Measurements from ENCODE around the gene PPP2R5E. TPM values are rescaled to one million over a fixed set of nuclear protein-coding genes. Genes with fewer than 3 reads are reported as not detected.

The PPP2R5E gene
- total and polyA plus RNA-seq, 5 experiments from 2014 or later = 32.3 to 39.5 (median 33.3) TPM

DNA sequence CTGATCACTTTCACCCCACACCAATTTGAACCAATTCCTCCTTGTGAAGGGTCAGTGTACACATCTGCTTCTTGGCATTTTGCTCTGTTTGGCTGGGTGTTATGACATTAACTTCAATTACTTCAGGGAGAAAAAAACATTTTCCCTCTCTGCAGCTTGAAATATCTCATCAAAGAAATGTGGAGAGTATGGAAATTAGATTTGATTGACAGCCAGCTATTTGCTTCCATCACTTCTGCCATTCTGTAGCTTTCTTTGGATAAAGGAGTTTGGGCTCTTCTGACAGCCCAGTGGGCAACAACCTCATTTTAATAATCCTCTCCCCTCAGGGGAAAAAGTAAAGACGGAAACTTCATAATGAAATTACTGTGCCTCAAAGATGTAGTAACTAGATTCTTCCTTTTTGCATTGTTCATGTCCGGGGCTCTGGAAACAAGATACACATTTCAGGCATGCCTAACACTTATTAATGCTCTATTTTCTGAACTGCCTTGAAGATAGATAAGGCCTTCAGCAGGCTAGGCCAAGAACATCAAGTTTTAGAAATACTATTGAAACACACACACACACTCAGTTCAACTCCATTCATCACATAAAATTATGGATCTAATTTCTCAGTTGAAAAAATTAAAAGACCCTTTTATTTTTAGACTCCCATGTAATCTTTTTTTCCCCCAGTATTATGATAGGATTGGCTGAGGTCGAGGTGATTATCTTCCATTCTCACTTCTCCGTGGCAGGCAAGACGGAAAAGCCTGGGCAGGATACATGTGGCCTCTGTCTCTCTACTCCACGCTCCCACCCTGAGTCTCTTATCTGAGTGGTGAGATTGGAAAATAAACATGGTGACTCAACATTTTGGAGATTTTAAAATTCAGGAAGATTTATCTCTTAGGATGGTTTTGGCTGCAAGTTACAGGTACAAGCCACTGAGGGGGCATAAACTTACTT lies 214.1 kb downstream of the PPP2R5E start:
- Mint-ChIP-seq H3K4me1 (no peaks in the 10 kb centered on the region), H3K9me3 (peaks cover 0 to 2% (median 0%) of the 10 kb centered on the region in 9 donors), H3K36me3 (peaks cover 0 to 6% (median under 1%) of the 10 kb centered on the region in 3 donors), H3K4me3 (no peak overlapping the region), H3K27ac (no peak overlapping the region), H3K27me3 (peaks cover 7 to 33% (median 19%) of the 10 kb centered on the region in 5 donors)
- DNase-seq = no peak
- POLR2A ChIA-PET = no interaction called here
- ATAC-seq = no peak

DNA sequence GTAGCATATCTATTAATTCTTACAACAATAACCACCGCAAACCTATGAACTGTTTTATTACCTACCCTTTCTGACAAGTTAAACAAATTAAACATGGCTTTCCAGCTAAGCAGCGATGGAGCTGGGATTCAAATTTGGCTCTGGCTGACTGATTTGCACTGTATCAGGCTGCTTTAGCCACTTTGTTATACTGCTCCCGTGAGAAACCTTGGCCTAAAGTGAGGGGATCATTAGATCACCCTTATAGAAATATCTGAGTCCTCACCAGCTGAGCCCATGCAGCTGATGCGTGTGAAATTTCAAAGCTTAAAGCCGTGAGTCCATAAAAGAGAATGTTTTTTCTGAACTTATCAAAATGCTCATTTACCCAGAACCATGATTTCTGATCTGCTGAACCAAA lies 216.3 kb downstream of the PPP2R5E start:
- peaks cover 0 to 6% (median 2%) of the 10 kb centered on the region in 3 donors for H3K36me3 Mint-ChIP-seq
- H3K27ac Mint-ChIP-seq = no peak overlapping the region
- ATAC-seq = no peak
- H3K4me3 Mint-ChIP-seq = no peak overlapping the region
- H3K4me1 Mint-ChIP-seq = no peaks in the 10 kb centered on the region
- H3K27me3 Mint-ChIP-seq = peaks cover 9 to 14% (median 12%) of the 10 kb centered on the region in 5 donors
- POLR2A ChIA-PET = no interaction called here
- DNase-seq = no peak
- H3K9me3 Mint-ChIP-seq = peaks cover 0 to 2% (median 0%) of the 10 kb centered on the region in 9 donors

DNA sequence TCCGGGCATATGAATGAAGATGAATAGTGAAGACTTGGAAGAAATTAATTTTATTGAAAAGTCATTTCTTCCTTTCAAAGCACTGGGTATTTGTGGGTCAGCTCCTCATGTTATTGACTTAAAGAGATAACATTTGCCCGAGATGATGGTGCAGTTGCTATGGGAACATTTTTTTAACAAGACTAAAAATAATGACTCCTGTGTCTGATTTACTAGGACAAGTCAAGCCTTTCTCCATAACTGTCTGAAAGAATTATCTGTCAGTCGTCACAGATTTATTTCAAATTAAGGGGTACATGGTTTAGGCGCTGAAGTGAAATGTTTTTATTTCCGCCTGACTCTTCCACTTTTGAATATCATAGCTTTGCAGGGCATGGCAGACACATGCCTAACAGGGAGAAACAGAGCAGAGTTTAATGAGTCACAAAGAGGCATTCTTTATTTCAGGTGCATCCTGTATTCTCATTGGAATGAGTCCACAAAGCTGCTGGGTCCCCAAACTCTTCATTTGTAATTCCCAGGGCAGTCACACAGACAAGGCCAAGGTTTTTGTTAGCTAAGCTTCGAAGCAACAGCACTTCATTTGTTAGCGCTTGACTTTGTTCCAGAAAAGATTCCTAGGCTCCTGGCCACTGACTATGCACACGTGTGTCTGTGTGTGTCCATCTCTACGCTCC lies 220.1 kb downstream of the PPP2R5E start:
- DNase-seq = no peak
- H3K36me3 Mint-ChIP-seq = peaks cover 0 to 2% (median 0%) of the 10 kb centered on the region in 3 donors
- H3K27me3 Mint-ChIP-seq = peaks cover 0 to 19% (median 9%) of the 10 kb centered on the region in 5 donors
- H3K27ac Mint-ChIP-seq = no peak overlapping the region
- POLR2A ChIA-PET = no interaction called here
- H3K9me3 Mint-ChIP-seq = no peaks in the 10 kb centered on the region
- no peak overlapping the region for H3K4me3 Mint-ChIP-seq
- no peak for ATAC-seq
- no peaks in the 10 kb centered on the region for H3K4me1 Mint-ChIP-seq

DNA sequence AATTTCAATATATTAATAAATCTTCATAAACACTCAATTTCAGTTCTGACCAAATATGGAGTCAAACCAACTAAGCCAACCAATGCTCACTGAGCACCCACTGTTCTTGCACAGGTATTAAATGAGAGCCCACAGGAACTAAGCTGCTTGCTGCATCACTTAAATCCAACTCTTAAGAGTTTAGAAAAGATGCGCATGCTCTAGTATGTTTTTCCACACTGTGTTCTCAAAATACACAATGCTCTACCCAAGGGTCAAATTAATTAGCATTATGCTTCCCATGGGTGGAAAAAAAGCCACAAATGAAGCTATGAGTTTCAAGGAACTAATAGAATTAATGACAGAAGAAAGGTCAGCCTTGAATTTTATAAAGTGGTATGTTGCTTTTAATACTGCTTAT lies 220.7 kb downstream of the PPP2R5E start:
- Mint-ChIP-seq H3K27me3 (peaks cover 1 to 21% (median 12%) of the 10 kb centered on the region in 5 donors), H3K9me3 (no peaks in the 10 kb centered on the region), H3K4me1 (no peaks in the 10 kb centered on the region), H3K36me3 (peaks cover 0 to 2% (median 0%) of the 10 kb centered on the region in 3 donors), H3K4me3 (no peak overlapping the region), H3K27ac (no peak overlapping the region)
- DNase-seq (no peak), ATAC-seq (no peak)
- POLR2A ChIA-PET = no interaction called here

Other genes starting within 250 kb of the PPP2R5E start
- gene GPHB5, start 224.4 kb downstream of the PPP2R5E start, total RNA-seq = not detected
- not detected for gene GPHB5, start 224.4 kb downstream of the PPP2R5E start, polyA plus RNA-seq
- gene WDR89, start 98.5 kb upstream of the PPP2R5E start, total RNA-seq = 10 to 100 TPM; 40.6 to 41.4 TPM
- gene WDR89, start 98.5 kb upstream of the PPP2R5E start, polyA plus RNA-seq = 10 to 100 TPM; 18.7 to 21.6 (median 20.5) TPM
- gene SGPP1, start 184.7 kb upstream of the PPP2R5E start, total RNA-seq = 10 to 100 TPM; 16.4 to 16.6 TPM
- gene SGPP1, start 184.7 kb upstream of the PPP2R5E start, polyA plus RNA-seq = 10 to 100 TPM in 2 of 3 donors, 1 to 10 TPM in 1; 9.2 to 14.5 (median 11.3) TPM